ENCODE data around the gene HAPLN2.

HAPLN2 gene

GRCh38 chr1:156647351-156647750, 28.1 kb downstream of the HAPLN2 start:
- no peak overlapping the region for H3K27ac Mint-ChIP-seq
- TF ChIP-seq CTCF (IDR thresholded peaks at IDR 0.05; ENCODE audit: unreplicated experiment in 3 of 3) = no peak
- H3K9me3 Mint-ChIP-seq = no peaks in the 10 kb centered on the region
- H3K36me3 Mint-ChIP-seq (ENCODE audit: low read depth) = no peaks in the 10 kb centered on the region
- H3K4me3 Mint-ChIP-seq = no peak overlapping the region
- H3K4me1 Mint-ChIP-seq = no peaks in the 10 kb centered on the region
- H3K27me3 Mint-ChIP-seq (ENCODE audit: low read depth) = peaks cover 94% of the 10 kb centered on the region

GRCh38 chr1:156648496-156648895, 29.3 kb downstream of the HAPLN2 start:
- no peaks in the 10 kb centered on the region for H3K36me3 Mint-ChIP-seq (ENCODE audit: low read depth)
- no peak for TF ChIP-seq CTCF (IDR thresholded peaks at IDR 0.05; ENCODE audit: unreplicated experiment in 3 of 3)
- H3K27ac Mint-ChIP-seq = no peak overlapping the region
- H3K4me3 Mint-ChIP-seq = no peak overlapping the region
- H3K4me1 Mint-ChIP-seq = no peaks in the 10 kb centered on the region
- no peaks in the 10 kb centered on the region for H3K9me3 Mint-ChIP-seq
- peaks cover 90% of the 10 kb centered on the region for H3K27me3 Mint-ChIP-seq (ENCODE audit: low read depth)

DNA sequence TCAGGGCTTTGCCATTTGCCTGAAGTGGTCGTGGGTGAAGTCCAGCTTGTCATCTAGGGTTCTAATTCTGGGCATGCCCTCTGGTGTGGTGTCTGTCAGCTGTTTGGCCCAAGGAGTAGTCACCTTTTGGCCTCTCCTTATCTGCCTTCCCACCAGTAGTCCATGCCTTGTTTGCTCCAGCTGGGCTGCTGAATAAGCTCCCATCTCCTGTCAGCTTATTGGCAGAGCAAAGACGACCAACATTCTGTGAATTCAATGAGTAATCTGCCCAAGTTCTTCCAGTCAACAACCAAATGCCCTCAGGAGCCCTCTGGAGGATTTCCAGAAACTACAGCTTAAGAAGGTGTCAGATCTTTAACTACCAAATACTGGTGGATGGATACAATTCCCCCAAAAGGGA, 29.7 kb downstream of the HAPLN2 start:
- Mint-ChIP-seq H3K4me3 (no peak overlapping the region), H3K27me3 (ENCODE audit: low read depth) (peaks cover 90% of the 10 kb centered on the region), H3K27ac (no peak overlapping the region), H3K36me3 (ENCODE audit: low read depth) (no peaks in the 10 kb centered on the region), H3K4me1 (no peaks in the 10 kb centered on the region), H3K9me3 (no peaks in the 10 kb centered on the region)
- no peak for TF ChIP-seq CTCF (IDR thresholded peaks at IDR 0.05; ENCODE audit: unreplicated experiment in 3 of 3)

- H3K27ac Mint-ChIP-seq = no peak overlapping the region
- H3K4me3 Mint-ChIP-seq = no peak overlapping the region
- H3K27me3 Mint-ChIP-seq (ENCODE audit: low read depth) = peaks cover 96% of the 10 kb centered on the region
- no peaks in the 10 kb centered on the region for H3K9me3 Mint-ChIP-seq
- peaks cover 5% of the 10 kb centered on the region for H3K4me1 Mint-ChIP-seq
- TF ChIP-seq CTCF (IDR thresholded peaks at IDR 0.05; ENCODE audit: unreplicated experiment in 3 of 3) = no peak
- no peaks in the 10 kb centered on the region for H3K36me3 Mint-ChIP-seq (ENCODE audit: low read depth)
Observed at GRCh38 chr1:156652131-156652991, 33.1 kb downstream of the HAPLN2 start.

DNA sequence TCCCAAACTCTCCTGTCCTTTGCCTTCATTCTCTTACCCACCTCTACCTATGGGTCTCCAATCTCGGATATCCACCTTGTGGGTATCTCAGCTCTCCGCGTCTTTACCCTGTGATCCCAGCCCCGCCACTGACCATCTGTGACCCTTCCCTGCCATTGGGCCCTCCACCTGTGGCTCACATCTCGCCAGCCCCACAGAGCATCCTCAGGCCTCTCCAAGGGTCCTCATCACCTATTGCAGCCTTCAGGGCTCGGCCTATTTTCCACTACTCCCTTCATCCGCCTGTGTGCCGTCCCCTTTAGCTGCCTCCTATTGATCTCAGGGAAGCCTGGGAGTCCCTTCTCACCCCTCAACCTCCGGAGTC, 33.8 kb downstream of the HAPLN2 start:
- no peak for TF ChIP-seq CTCF (IDR thresholded peaks at IDR 0.05; ENCODE audit: unreplicated experiment in 3 of 3)
- Mint-ChIP-seq H3K4me1 (peaks cover 9% of the 10 kb centered on the region), H3K27ac (no peak overlapping the region), H3K9me3 (no peaks in the 10 kb centered on the region), H3K36me3 (ENCODE audit: low read depth) (no peaks in the 10 kb centered on the region), H3K27me3 (ENCODE audit: low read depth) (peaks cover 96% of the 10 kb centered on the region), H3K4me3 (no peak overlapping the region)

GRCh38 chr1:156654700-156655099, 35.5 kb downstream of the HAPLN2 start:
- H3K27ac Mint-ChIP-seq = no peak overlapping the region
- H3K4me3 Mint-ChIP-seq = no peak overlapping the region
- peaks cover 14% of the 10 kb centered on the region for H3K4me1 Mint-ChIP-seq
- H3K36me3 Mint-ChIP-seq (ENCODE audit: low read depth) = no peaks in the 10 kb centered on the region
- H3K9me3 Mint-ChIP-seq = no peaks in the 10 kb centered on the region
- H3K27me3 Mint-ChIP-seq (ENCODE audit: low read depth) = peaks cover 87% of the 10 kb centered on the region
- TF ChIP-seq CTCF (IDR thresholded peaks at IDR 0.05; ENCODE audit: unreplicated experiment in 3 of 3) = no peak
